ENCODE measurements around the gene SPAG5. TPM values are rescaled to one million over a fixed set of nuclear protein-coding genes. Genes with fewer than 3 reads are reported as not detected.
A peak's percentile ranks its signal among the peaks of the same experiment; 100 is the strongest.

Gene SPAG5
- total and polyA plus RNA-seq, 10 of the 15 experiments (the other 5 are each of a cell fraction or from before 2014, with no cell fraction given) = 73.5 to 171 (median 106) TPM

- H3K79me2 ChIP-seq (ENCODE audit: control insufficient read depth, insufficient read depth, low read length) = no peaks in the 10 kb centered on the region
- H3K9ac ChIP-seq (ENCODE audit: control insufficient read depth, insufficient read depth, low read length) = no peak overlapping the region
- RAD21 ChIA-PET (ENCODE audit: unreplicated experiment) = interaction anchor here (0.8 to 1.4 kb wide), 2 partner anchors 13 to 40 kb away, joined by 4 to 5 read pairs; no protein-coding TSS in a partner anchor
- no peak overlapping the region for H3K27ac ChIP-seq (ENCODE audit: control insufficient read depth, insufficient read depth)
- CTCF ChIA-PET = interaction anchor here (0.6 to 4.2 kb wide), 3 partner anchors 38 to 641 kb away, joined by 3 to 59 read pairs (median 4); no protein-coding TSS in a partner anchor
- no peaks in the 10 kb centered on the region for H4K20me1 ChIP-seq (ENCODE audit: control insufficient read depth, insufficient read depth)
- POLR2A ChIA-PET = interaction anchor here (1.1 kb wide), 1 partner anchor 30 kb away, joined by 3 read pairs; no protein-coding TSS in a partner anchor
- TF ChIP-seq POU2F2 (IDR thresholded peaks at IDR 0.05; ENCODE audit: borderline replicate concordance, low read depth, low read length) (no peak), DPF2 (IDR thresholded peaks at IDR 0.05) (no peak), SMC3 (IDR thresholded peaks at IDR 0.05; ENCODE audit: borderline replicate concordance, low read length) (no peak), IRF5 (IDR thresholded peaks at IDR 0.05; ENCODE audit: borderline replicate concordance) (no peak), TCF7 (IDR thresholded peaks at IDR 0.05; ENCODE audit: borderline replicate concordance) (no peak), BCL11A (IDR thresholded peaks at IDR 0.05; ENCODE audit: low read depth, low read length) (no peak), FOXK2 (IDR thresholded peaks at IDR 0.05) (no peak)
- TF ChIP-seq, protein P1, sequence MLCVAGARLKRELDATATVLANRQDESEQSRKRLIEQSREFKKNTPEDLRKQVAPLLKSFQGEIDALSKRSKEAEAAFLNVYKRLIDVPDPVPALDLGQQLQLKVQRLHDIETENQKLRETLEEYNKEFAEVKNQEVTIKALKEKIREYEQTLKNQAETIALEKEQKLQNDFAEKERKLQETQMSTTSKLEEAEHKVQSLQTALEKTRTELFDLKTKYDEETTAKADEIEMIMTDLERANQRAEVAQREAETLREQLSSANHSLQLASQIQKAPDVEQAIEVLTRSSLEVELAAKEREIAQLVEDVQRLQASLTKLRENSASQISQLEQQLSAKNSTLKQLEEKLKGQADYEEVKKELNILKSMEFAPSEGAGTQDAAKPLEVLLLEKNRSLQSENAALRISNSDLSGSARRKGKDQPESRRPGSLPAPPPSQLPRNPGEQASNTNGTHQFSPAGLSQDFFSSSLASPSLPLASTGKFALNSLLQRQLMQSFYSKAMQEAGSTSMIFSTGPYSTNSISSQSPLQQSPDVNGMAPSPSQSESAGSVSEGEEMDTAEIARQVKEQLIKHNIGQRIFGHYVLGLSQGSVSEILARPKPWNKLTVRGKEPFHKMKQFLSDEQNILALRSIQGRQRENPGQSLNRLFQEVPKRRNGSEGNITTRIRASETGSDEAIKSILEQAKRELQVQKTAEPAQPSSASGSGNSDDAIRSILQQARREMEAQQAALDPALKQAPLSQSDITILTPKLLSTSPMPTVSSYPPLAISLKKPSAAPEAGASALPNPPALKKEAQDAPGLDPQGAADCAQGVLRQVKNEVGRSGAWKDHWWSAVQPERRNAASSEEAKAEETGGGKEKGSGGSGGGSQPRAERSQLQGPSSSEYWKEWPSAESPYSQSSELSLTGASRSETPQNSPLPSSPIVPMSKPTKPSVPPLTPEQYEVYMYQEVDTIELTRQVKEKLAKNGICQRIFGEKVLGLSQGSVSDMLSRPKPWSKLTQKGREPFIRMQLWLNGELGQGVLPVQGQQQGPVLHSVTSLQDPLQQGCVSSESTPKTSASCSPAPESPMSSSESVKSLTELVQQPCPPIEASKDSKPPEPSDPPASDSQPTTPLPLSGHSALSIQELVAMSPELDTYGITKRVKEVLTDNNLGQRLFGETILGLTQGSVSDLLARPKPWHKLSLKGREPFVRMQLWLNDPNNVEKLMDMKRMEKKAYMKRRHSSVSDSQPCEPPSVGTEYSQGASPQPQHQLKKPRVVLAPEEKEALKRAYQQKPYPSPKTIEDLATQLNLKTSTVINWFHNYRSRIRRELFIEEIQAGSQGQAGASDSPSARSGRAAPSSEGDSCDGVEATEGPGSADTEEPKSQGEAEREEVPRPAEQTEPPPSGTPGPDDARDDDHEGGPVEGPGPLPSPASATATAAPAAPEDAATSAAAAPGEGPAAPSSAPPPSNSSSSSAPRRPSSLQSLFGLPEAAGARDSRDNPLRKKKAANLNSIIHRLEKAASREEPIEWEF (IDR thresholded peaks at IDR 0.05; ENCODE audit: insufficient replicate concordance, low read depth, low read length) = no peak
- TF ChIP-seq, protein P2, sequence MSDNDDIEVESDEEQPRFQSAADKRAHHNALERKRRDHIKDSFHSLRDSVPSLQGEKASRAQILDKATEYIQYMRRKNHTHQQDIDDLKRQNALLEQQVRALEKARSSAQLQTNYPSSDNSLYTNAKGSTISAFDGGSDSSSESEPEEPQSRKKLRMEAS (IDR thresholded peaks at IDR 0.05; ENCODE audit: low read depth, low read length) = no peak
- SMC1A ChIA-PET (ENCODE audit: uncharacterized antibody, unreplicated experiment) = interaction anchor here (1.8 kb wide), 1 partner anchor 40 kb away, joined by 5 read pairs; no protein-coding TSS in a partner anchor
- H3K27me3 ChIP-seq (replicated peaks in 1 of 2; ENCODE audit: control insufficient read depth in 2 of 2, insufficient read depth in 2 of 2, low read length in 1 of 2) = no peaks in the 10 kb centered on the region; a peak in 1 of 4 replicates
- H3K4me2 ChIP-seq (ENCODE audit: control insufficient read depth, insufficient read depth) = no peak overlapping the region
- FAIRE-seq = no peak
- ATAC-seq = peak; percentile 30; the same call in 1 of the 3 replicates
- H3K36me3 ChIP-seq (ENCODE audit: control insufficient read depth in 2 of 2, insufficient read depth in 2 of 2, low read length in 1 of 2) = no peaks in the 10 kb centered on the region
- intact Hi-C loops (cut with micrococcal nuclease; ENCODE audit: unreplicated experiment) (no loop called here), in situ Hi-C loops (cut with MboI) (no loop called here)
- no peaks in the 10 kb centered on the region for H3K4me1 ChIP-seq (ENCODE audit: control insufficient read depth, insufficient read depth, low read length)
- WGBS (ENCODE audit: insufficient coverage, insufficient replicate concordance, low lambda C conversion rate, missing lambda C conversion rate) = 27% methylated on average over 11 of the region's 11 CpGs
- no TSS peak for BruUV-seq (replicated peaks)
- no peak overlapping the region for H3K4me3 ChIP-seq
- no peak for DNase-seq (ENCODE audit: low read depth, low spot score)
- H2AFZ ChIP-seq (ENCODE audit: control insufficient read depth, low read depth, low read length) = no peak overlapping the region
- H3K9me3 ChIP-seq (replicated peaks; ENCODE audit: control insufficient read depth, insufficient read depth, low read length) = no peaks in the 10 kb centered on the region
Observed at GRCh38 chr17:28534740-28535375, 64.0 kb downstream of the SPAG5 start.

Measured in GM12878 (cell line).